ENCODE results near the gene ARL6IP1. TPM values are rescaled to one million over a fixed set of nuclear protein-coding genes. Genes with fewer than 3 reads are reported as not detected.

The ARL6IP1 gene
- total RNA-seq, 1 donor from 2014 or later = 205 TPM

- no peak overlapping the region for H3K27ac Mint-ChIP-seq
- no peaks in the 10 kb centered on the region for H3K4me1 Mint-ChIP-seq (ENCODE audit: unreplicated experiment)
- TF ChIP-seq CTCF (conservative IDR thresholded peaks at IDR 0.05) = no peak
- no peak for DNase-seq (ENCODE audit: extremely low spot score, unreplicated experiment)
- H3K27me3 Mint-ChIP-seq = no peaks in the 10 kb centered on the region
- H3K36me3 Mint-ChIP-seq = peaks cover 22% of the 10 kb centered on the region
- H3K9me3 Mint-ChIP-seq = no peaks in the 10 kb centered on the region
- H3K4me3 Mint-ChIP-seq = no peak overlapping the region
These were observed 27.9 kb upstream of the ARL6IP1 start for GRCh38 chr16:18829251-18829650.

GRCh38 chr16:18827890-18828289, 26.5 kb upstream of the ARL6IP1 start:
- H3K27me3 Mint-ChIP-seq = no peaks in the 10 kb centered on the region
- no peaks in the 10 kb centered on the region for H3K9me3 Mint-ChIP-seq
- DNase-seq (ENCODE audit: extremely low spot score, unreplicated experiment) = no peak
- peaks cover 14% of the 10 kb centered on the region for H3K36me3 Mint-ChIP-seq
- no peak for TF ChIP-seq CTCF (conservative IDR thresholded peaks at IDR 0.05)
- no peak overlapping the region for H3K27ac Mint-ChIP-seq
- H3K4me1 Mint-ChIP-seq (ENCODE audit: unreplicated experiment) = no peaks in the 10 kb centered on the region
- no peak overlapping the region for H3K4me3 Mint-ChIP-seq

GRCh38 chr16:18816286-18816685, 14.9 kb upstream of the ARL6IP1 start:
- Mint-ChIP-seq H3K9me3 (no peaks in the 10 kb centered on the region), H3K27me3 (no peaks in the 10 kb centered on the region), H3K27ac (no peak overlapping the region), H3K4me1 (ENCODE audit: unreplicated experiment) (no peaks in the 10 kb centered on the region), H3K36me3 (peaks cover 20% of the 10 kb centered on the region), H3K4me3 (no peak overlapping the region)
- no peak for TF ChIP-seq CTCF (conservative IDR thresholded peaks at IDR 0.05)
- DNase-seq (ENCODE audit: extremely low spot score, unreplicated experiment) = no peak

- no peak for TF ChIP-seq CTCF (conservative IDR thresholded peaks at IDR 0.05)
- Mint-ChIP-seq H3K4me3 (no peak overlapping the region), H3K4me1 (ENCODE audit: unreplicated experiment) (no peaks in the 10 kb centered on the region), H3K9me3 (no peaks in the 10 kb centered on the region), H3K36me3 (peaks cover 31% of the 10 kb centered on the region), H3K27me3 (no peaks in the 10 kb centered on the region), H3K27ac (no peak overlapping the region)
- no peak for DNase-seq (ENCODE audit: extremely low spot score, unreplicated experiment)
These were observed 10.6 kb upstream of the ARL6IP1 start for GRCh38 chr16:18811925-18812324.

GRCh38 chr16:18809165-18809564, 7.8 kb upstream of the ARL6IP1 start:
- no peaks in the 10 kb centered on the region for H3K4me1 Mint-ChIP-seq (ENCODE audit: unreplicated experiment)
- TF ChIP-seq CTCF (conservative IDR thresholded peaks at IDR 0.05) = no peak
- peaks cover 31% of the 10 kb centered on the region for H3K36me3 Mint-ChIP-seq
- H3K4me3 Mint-ChIP-seq = no peak overlapping the region
- no peak overlapping the region for H3K27ac Mint-ChIP-seq
- DNase-seq (ENCODE audit: extremely low spot score, unreplicated experiment) = no peak
- no peaks in the 10 kb centered on the region for H3K27me3 Mint-ChIP-seq
- no peaks in the 10 kb centered on the region for H3K9me3 Mint-ChIP-seq

GRCh38 chr16:18805257-18805773, 4.0 kb upstream of the ARL6IP1 start:
- Mint-ChIP-seq H3K4me1 (ENCODE audit: unreplicated experiment) (peaks cover 12% of the 10 kb centered on the region), H3K9me3 (no peaks in the 10 kb centered on the region), H3K27ac (no peak overlapping the region), H3K27me3 (peaks cover 3% of the 10 kb centered on the region), H3K4me3 (no peak overlapping the region), H3K36me3 (peaks cover 18% of the 10 kb centered on the region)
- TF ChIP-seq CTCF (conservative IDR thresholded peaks at IDR 0.05) = no peak
- no peak for DNase-seq (ENCODE audit: extremely low spot score, unreplicated experiment)

All from type B pancreatic cell (in vitro differentiated cells).